ENCODE measurements around the gene COG4. TPM values are rescaled to one million over a fixed set of nuclear protein-coding genes. Genes with fewer than 3 reads are reported as not detected.

COG4 gene
- total RNA-seq, 2 experiments from 2014 or later: 59.8 to 70.8 TPM

DNA sequence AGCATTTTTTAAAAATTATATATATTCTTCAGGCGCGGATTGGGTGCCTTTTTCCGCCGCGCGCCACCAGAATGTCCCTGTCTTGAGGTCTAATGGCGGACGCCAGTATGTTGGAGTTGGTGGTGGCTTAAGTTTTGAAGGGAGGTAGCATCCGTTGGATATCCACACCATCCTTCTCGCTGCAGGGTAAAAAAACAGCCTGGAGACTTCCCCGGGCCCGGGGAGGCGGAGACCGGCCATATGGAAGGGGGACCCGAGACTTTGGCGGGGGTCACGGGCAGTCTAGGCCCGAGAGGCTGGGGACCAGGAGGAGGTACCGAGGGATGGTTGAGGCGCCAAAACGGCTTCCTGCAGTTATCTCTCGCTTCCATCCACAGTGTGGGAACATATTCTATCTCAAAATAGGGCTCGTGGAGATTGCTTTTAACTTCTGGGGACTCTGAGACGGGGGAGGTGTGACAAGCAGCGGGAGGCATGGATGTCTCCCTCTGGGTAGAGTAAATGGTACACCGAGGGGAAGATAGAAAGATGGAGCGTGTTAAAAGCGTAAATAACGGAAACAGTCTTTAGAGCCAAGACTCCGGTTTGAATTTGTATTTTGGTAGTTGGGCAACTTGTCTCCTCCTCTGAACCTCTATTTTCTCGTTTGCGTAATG is 517 bp upstream of the COG4 start, which contains the start of gene SF3B3:
SF3B3 (plus strand) TSS at position 74 of the 656 bp plus-strand sequence. CDS start 2,841 bp downstream, outside the sequence.
- peak within 1 kb of the TSS; percentile 87 for H3K4me3 Mint-ChIP-seq
- peak; percentile 78 for DNase-seq
- CTCF ChIA-PET: interaction anchor here (0.6 to 2.0 kb wide), 5 partner anchors 9 to 272 kb away, joined by 3 to 7 read pairs (median 3); partner anchors contain the start of gene EXOSC6
- H3K9me3 Mint-ChIP-seq: no peaks in the 10 kb centered on the region
- no peaks in the 10 kb centered on the region for H3K27me3 Mint-ChIP-seq
- H3K4me1 Mint-ChIP-seq: peaks cover 52% of the 10 kb centered on the region
- peaks cover 55% of the 10 kb centered on the region for H3K36me3 Mint-ChIP-seq (ENCODE audit: low read depth)
- H3K27ac Mint-ChIP-seq: peak within 1 kb of the TSS; percentile 97
- POLR2A ChIA-PET: interaction anchor here (0.5 to 1.2 kb wide), 4 partner anchors 71 to 235 kb away, joined by 3 to 4 read pairs (median 4); partner anchors contain the start of gene DDX19A

DNA sequence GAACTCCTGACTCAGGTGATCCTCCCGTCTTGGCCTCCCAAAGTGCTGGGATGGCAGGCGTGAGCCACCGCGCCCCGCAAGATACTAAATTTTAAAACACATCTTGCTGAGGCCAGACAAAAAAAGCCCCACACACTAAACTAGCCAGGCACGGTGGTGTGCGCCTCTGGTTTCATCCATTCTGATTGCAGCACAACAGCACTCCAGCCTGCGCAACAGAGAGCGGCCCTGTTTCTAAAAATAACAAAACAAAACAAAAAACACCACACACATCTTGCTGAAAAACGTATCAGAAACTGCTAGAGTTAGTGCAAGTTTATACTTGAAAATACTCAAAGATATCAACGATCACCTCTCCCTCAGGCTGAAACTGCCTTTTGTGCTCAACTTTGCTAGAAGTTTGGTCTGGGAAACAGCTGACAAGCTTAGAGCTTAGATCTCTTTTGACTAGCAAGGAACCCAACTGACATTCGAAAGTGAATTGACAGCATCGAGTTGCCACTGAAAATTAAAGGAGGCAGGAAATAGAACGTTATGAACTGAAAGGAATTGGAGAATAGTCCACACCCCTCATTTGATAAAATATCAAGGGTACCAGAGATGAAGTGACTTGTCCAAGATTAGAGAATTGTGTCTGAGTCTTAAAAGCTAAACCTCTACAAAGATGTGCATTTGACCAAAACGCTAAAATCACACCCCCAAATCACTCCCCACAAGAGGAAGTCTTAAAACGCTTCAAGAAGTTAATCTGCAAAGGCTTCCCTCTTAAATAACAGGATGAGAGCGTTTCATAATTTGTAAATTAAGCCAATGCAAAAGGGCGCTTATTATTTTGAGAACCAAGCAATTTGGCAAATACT is 908 bp downstream of the COG4 start:
- Mint-ChIP-seq H3K27ac (peak overlapping the region; percentile 97), H3K9me3 (no peaks in the 10 kb centered on the region), H3K36me3 (ENCODE audit: low read depth) (peaks cover 52% of the 10 kb centered on the region), H3K27me3 (no peaks in the 10 kb centered on the region), H3K4me1 (peaks cover 45% of the 10 kb centered on the region), H3K4me3 (peak overlapping the region; percentile 87)
- POLR2A ChIA-PET: interaction anchor here (0.7 to 2.0 kb wide), 5 partner anchors 12 to 176 kb away, joined by 3 to 7 read pairs (median 4); partner anchors contain the start of gene DDX19A
- CTCF ChIA-PET: interaction anchor here (0.7 to 2.0 kb wide), 8 partner anchors 27 to 777 kb away, joined by 3 to 5 read pairs (median 3); partner anchors contain the start of gene EXOSC6
- DNase-seq: peak; percentile 35

DNA sequence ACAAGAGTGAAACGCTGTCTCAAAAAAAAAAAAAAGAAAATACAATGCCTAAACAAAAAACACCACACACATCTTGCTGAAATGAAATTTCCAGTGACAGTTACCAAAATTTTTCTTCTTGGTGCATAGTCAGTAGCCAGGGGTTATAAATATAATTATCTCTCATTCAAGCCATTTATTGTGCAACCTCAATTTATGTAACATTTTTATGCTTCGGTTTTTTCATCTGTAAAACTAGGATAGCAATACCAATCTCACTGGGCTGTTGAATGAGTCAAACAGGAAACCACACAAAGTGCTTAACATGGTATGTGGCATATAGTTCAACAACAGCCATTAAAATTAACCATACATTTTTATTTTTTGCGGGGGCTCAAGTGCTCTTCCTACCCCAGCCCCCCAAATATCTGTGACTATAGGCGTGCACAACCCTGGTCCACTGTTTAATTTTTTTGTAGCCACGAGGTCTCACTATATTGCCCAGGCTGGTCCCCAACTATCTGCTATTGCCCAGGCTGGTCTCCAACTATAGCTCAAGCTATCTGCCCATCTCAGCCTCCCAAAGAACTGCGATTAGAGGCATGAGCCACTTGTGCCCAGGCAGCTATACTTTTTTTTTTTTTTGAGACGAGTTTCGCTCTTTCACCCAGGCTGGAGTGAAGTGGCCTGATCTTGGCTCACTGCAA is 2.6 kb downstream of the COG4 start:
- Mint-ChIP-seq H3K27me3 (no peaks in the 10 kb centered on the region), H3K4me1 (peaks cover 30% of the 10 kb centered on the region), H3K4me3 (peak overlapping the region; percentile 87), H3K9me3 (no peaks in the 10 kb centered on the region), H3K36me3 (ENCODE audit: low read depth) (peaks cover 41% of the 10 kb centered on the region), H3K27ac (peak overlapping the region; percentile 97)
- ChIA-PET CTCF (interaction anchor here (0.6 to 2.0 kb wide), 4 partner anchors 24 to 38 kb away, joined by 3 to 6 read pairs (median 5); no protein-coding TSS in a partner anchor), POLR2A (interaction anchor here (0.7 kb wide), 1 partner anchor 139 kb away, joined by 3 read pairs; no protein-coding TSS in a partner anchor)
- DNase-seq: peak; percentile 35

DNA sequence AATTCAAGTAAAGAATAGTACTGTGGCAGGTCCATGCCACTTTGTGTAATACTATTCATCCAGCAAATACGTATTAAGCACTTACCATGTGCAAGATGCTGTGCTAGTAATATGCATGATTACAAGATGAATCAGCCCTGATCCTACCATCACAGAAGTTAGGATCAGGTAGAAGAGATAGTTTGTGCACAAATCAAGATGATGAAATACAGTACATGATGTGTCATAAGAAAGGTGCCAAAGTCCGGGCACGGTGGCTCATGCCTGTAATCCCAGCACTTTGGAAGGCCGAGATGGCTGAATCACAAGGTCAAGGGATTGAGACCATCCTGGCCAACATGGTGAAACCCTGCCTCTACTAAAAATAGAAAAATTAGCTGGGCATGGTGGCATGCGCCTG is 10.9 kb downstream of the COG4 start:
- POLR2A ChIA-PET: no interaction called here
- DNase-seq: no peak
- CTCF ChIA-PET: no interaction called here
- Mint-ChIP-seq H3K9me3 (no peaks in the 10 kb centered on the region), H3K4me3 (no peak overlapping the region), H3K27me3 (no peaks in the 10 kb centered on the region), H3K27ac (no peak overlapping the region), H3K4me1 (peaks cover 11% of the 10 kb centered on the region), H3K36me3 (ENCODE audit: low read depth) (peaks cover 40% of the 10 kb centered on the region)

DNA sequence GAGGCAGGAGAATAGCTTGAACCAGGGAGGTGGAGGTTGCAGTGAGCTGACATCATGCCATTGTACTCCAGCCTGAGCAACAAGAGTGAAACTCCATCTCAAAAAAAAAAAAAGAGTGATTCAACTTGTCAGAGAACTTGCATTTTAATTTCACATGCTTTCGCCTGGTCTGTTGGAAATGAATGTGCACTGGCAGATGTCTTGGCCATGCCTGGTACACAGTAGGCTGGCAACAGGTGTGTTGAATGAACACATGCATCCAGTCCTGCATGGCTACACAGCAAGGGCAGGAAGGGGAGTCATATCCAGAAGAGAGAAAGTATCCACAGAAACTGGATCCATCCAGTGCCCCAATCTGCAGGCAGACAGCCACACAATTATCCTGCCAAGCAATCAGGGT is 11.5 kb downstream of the COG4 start:
- Mint-ChIP-seq H3K4me3 (no peak overlapping the region), H3K27ac (no peak overlapping the region), H3K36me3 (ENCODE audit: low read depth) (peaks cover 41% of the 10 kb centered on the region), H3K9me3 (no peaks in the 10 kb centered on the region), H3K4me1 (peaks cover 11% of the 10 kb centered on the region), H3K27me3 (no peaks in the 10 kb centered on the region)
- DNase-seq: no peak
- POLR2A ChIA-PET: interaction anchor here (0.7 kb wide), 1 partner anchor 11 kb away, joined by 10 read pairs; the partner anchor contains the start of gene COG4
- CTCF ChIA-PET: interaction anchor here (0.6 to 0.7 kb wide), 2 partner anchors 34 to 136 kb away, joined by 3 read pairs; no protein-coding TSS in a partner anchor

DNA sequence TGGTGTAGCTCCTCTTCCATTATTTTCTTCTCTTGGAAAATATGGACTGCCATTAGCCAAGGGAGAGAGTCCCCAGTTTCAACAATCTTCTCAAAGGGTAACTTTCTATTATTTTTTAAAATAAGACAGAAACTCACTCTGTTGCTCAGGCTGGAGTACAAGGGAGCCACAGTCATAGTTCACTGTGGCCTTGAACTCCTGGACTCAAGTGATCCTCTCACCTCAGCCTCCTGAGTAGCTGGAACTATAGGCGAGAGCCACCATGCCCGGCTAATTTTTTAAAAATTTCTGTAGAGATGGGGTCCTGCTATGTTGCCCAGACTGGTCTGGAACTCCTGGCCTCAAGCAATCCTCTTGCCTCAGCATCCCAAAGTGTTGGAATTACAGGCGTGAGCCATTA is 13.1 kb downstream of the COG4 start:
- DNase-seq: no peak
- ChIA-PET POLR2A (interaction anchor here (0.7 to 1.0 kb wide), 2 partner anchors 13 to 245 kb away, joined by 3 read pairs; no protein-coding TSS in a partner anchor), CTCF (interaction anchor here (1.8 kb wide), 1 partner anchor 15 kb away, joined by 7 read pairs; no protein-coding TSS in a partner anchor)
- H3K27me3 Mint-ChIP-seq: no peaks in the 10 kb centered on the region
- no peak overlapping the region for H3K27ac Mint-ChIP-seq
- H3K36me3 Mint-ChIP-seq (ENCODE audit: low read depth): peaks cover 43% of the 10 kb centered on the region
- H3K4me1 Mint-ChIP-seq: peaks cover 11% of the 10 kb centered on the region
- no peak overlapping the region for H3K4me3 Mint-ChIP-seq
- H3K9me3 Mint-ChIP-seq: no peaks in the 10 kb centered on the region

DNA sequence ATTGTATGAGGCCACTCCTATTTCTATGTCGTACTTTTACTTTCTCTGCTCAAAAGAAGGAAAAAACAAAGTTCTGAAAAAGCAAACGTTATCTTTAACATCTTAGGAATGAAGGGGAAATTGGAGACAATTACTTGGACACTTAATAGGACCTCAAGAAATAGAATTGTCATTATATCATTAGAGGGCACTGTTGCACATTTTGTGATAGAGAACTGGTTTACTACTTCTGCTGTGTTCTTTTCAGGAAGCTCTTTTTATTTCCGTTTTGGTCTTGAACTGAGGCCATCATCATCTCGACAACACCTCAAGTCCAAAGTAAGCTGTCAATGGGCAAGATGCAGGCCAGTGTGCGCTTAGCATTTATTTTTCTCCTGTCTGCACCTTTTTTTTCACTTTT is 14.6 kb downstream of the COG4 start:
- no peak for DNase-seq
- H3K4me1 Mint-ChIP-seq: peaks cover 11% of the 10 kb centered on the region
- ChIA-PET POLR2A (interaction anchor here (0.6 to 0.7 kb wide), 2 partner anchors 9 to 17 kb away, joined by 3 to 7 read pairs; no protein-coding TSS in a partner anchor), CTCF (interaction anchor here (1.0 to 1.8 kb wide), 4 partner anchors 9 to 129 kb away, joined by 3 to 7 read pairs (median 3); no protein-coding TSS in a partner anchor)
- H3K4me3 Mint-ChIP-seq: no peak overlapping the region
- no peaks in the 10 kb centered on the region for H3K27me3 Mint-ChIP-seq
- H3K36me3 Mint-ChIP-seq (ENCODE audit: low read depth): peaks cover 48% of the 10 kb centered on the region
- H3K9me3 Mint-ChIP-seq: no peaks in the 10 kb centered on the region
- H3K27ac Mint-ChIP-seq: peak overlapping the region; percentile 83

DNA sequence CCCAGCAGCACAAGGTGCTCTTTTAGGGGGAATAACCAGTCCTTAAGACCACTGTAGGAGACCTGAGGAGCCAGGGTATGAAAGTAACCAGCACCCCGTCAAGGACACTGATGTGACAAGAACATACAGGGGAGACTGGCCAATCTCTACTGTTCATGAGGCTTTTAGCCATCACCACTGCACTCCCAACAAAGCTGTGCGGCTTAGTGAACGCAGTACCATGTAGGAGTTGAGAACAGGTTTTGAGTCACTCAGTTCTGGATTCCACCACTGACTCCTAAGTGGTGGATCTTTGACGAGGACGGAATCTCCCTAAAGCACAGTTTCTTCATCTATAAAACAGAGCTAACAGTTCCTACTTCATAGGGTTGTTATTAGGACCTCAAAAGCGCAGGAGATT is 26.8 kb downstream of the COG4 start:
- ChIA-PET CTCF (interaction anchor here (0.5 to 1.4 kb wide), 6 partner anchors 25 to 192 kb away, joined by 3 read pairs; no protein-coding TSS in a partner anchor), POLR2A (no interaction called here)
- no peak for DNase-seq
- H3K4me1 Mint-ChIP-seq: peaks cover 21% of the 10 kb centered on the region
- H3K27me3 Mint-ChIP-seq: no peaks in the 10 kb centered on the region
- H3K27ac Mint-ChIP-seq: no peak overlapping the region
- H3K36me3 Mint-ChIP-seq (ENCODE audit: low read depth): peaks cover 62% of the 10 kb centered on the region
- peaks cover 2% of the 10 kb centered on the region for H3K9me3 Mint-ChIP-seq
- no peak overlapping the region for H3K4me3 Mint-ChIP-seq

DNA sequence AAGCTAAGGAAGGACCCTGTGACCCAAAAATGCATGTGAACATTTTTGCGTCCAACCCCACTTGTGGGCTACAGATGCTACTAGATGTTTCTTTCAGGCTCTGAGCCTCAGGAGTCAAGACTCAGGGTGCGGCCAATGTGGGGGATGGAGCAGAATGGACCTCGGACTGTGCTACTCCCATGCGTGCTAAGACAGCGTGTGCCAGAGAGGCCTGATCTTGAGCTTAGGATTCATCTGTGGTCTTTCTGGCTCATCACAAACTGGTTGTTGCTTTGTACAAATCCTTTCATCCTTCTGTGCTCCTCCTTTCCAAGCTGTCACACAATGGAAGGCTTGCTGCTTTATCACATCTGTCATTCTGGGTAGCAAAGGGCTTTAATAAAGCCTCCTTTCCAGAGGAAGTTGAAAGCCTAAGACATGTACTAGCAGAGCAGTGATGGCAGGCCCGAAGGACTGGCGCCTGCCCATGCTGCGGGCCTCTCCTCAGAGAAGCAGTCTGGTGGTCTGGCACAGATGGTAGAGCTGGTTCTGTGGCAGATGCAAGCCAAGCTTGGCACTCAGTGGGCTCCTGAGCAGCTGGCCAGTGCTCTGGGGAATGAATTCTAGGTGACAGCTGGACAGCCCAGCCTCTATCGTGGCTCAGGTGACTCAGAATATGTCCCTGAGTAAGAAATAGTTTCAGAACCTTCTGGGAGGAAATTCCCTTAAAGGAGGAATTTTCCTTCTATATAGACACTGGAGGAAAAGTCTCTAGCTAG is 27.8 kb downstream of the COG4 start:
- peaks cover 21% of the 10 kb centered on the region for H3K4me1 Mint-ChIP-seq
- peaks cover 2% of the 10 kb centered on the region for H3K9me3 Mint-ChIP-seq
- no peak overlapping the region for H3K27ac Mint-ChIP-seq
- H3K36me3 Mint-ChIP-seq (ENCODE audit: low read depth): peaks cover 58% of the 10 kb centered on the region
- ChIA-PET POLR2A (no interaction called here), CTCF (interaction anchor here (0.6 to 1.2 kb wide), 4 partner anchors 27 to 277 kb away, joined by 3 read pairs; no protein-coding TSS in a partner anchor)
- no peak for DNase-seq
- H3K27me3 Mint-ChIP-seq: no peaks in the 10 kb centered on the region
- no peak overlapping the region for H3K4me3 Mint-ChIP-seq

DNA sequence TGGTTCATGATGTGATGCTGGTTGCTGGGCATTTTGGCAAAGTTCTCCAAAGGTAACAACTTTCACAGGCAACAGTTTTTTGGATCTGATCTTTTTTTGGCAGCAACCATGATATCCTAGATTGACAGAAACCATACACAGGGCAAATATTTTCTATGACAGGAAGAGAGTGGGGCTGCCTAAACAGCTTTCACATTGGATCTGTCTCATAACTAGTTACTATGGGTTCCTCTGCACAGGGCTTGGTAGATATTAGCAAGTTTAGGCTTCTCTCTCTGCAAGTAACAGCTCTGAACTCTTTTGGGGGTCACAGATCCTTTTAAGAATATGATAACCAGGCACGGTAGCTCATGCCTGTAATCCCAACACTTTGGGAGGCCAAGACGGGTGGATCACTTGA is 28.6 kb downstream of the COG4 start:
- POLR2A ChIA-PET: no interaction called here
- peaks cover 60% of the 10 kb centered on the region for H3K36me3 Mint-ChIP-seq (ENCODE audit: low read depth)
- H3K4me1 Mint-ChIP-seq: peaks cover 21% of the 10 kb centered on the region
- CTCF ChIA-PET: interaction anchor here (0.6 to 1.2 kb wide), 3 partner anchors 28 to 277 kb away, joined by 3 read pairs; no protein-coding TSS in a partner anchor
- no peak for DNase-seq
- H3K27ac Mint-ChIP-seq: peak overlapping the region; percentile 61
- peaks cover 2% of the 10 kb centered on the region for H3K9me3 Mint-ChIP-seq
- H3K27me3 Mint-ChIP-seq: no peaks in the 10 kb centered on the region
- H3K4me3 Mint-ChIP-seq: no peak overlapping the region

DNA sequence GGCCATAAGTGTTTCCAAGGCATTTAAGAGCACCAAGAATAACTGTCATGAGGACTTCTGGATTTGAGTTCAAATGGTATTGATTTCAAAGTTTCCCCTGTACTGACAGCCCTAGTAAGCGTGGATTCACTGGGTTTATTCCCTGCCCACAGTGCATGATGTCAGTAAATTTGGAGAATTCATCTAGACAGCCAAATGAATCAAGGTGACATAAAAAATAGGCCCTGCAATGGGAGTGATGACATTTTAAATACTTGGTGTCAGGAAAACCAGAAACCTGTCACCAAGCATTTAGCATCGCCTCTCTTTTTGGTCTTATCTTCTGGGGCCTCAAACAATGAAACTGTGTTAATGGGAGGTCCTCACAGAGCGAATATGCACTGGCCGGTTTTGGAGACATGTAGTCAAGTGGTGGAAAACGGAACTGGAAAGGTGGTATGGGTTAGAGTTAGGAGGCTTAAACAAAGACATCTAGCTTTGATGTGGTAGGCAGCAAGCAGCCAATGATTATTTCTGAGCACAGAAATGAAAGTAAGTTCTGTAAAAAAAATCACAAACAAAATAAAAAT is 29.1 kb downstream of the COG4 start:
- no peak overlapping the region for H3K4me3 Mint-ChIP-seq

More for the DNA sequence above, 29.1 kb downstream of the COG4 start:
- DNase-seq: peak; percentile 24
- peak overlapping the region; percentile 61 for H3K27ac Mint-ChIP-seq
- ChIA-PET POLR2A (no interaction called here), CTCF (interaction anchor here (0.6 to 1.2 kb wide), 3 partner anchors 62 to 105 kb away, joined by 3 to 4 read pairs (median 3); no protein-coding TSS in a partner anchor)
- peaks cover 21% of the 10 kb centered on the region for H3K4me1 Mint-ChIP-seq
- no peaks in the 10 kb centered on the region for H3K27me3 Mint-ChIP-seq
- peaks cover 62% of the 10 kb centered on the region for H3K36me3 Mint-ChIP-seq (ENCODE audit: low read depth)
- peaks cover 2% of the 10 kb centered on the region for H3K9me3 Mint-ChIP-seq

Data from activated CD4-positive, alpha-beta T cell treated with anti-CD3 and anti-CD28 coated beads, Interleukin-2, amount 10 ng/mL, durations not matched to agents 7 days and 5 days (primary cell).